Hypothalamus (tissue), 51 donors: Measurements from ENCODE around the gene C9.
"Not testable (repeated sequence)": the region's sequence is repeated elsewhere in the genome, so short reads cannot be mapped to it uniquely, and the experiment has no call there.

Source experiments
- DNase-seq, 51 donors: peaks; one replicate each; lab custom pipeline; 2025; lab: John Stamatoyannopoulos, UW

Gene C9

DNA sequence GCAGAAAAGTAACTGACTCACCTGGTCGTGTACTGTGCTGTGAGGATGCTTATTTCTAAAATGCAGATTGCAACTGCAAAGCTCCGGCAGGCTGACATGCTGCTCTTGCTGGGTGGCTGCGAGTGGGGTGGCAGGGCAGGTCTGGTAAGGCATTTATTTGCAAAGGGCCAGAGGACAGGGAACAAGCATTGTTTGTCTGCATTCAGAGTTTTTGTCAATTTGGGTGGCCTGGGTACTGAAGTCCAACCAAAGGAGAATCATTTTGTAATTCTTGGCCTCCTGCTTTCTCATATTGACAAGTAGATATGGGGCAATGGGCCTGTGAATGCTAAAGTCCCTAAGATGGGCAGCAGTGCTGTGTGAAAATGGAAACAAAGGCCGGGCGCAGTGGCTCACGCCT is at the start of gene C9:
Gene C9 (minus strand): TSS at position 129 of the 400 bp plus-strand sequence. CDS start 31 bp downstream, at position 98.
- no peak for DNase-seq

DNA sequence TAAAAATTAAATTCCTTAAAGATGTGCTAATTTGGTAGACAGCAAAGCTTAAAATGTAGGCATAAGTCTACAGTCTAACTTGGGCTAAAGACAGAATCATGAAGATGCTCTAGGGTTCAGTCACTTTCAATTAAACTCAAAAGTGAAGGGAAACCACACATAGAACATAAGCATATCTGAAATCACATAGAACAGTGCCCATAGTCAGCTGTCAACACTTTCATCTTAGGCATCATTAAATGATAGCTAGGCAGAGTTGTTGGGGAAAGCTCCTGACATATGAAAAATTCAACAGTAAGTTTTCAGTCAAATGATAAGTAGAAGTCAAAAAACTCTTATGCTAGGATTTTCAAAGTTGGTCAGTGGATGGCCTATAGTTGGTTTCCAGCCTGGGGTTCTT is 49.5 kb upstream of the C9 start:
- DNase-seq, result no peak

DNA sequence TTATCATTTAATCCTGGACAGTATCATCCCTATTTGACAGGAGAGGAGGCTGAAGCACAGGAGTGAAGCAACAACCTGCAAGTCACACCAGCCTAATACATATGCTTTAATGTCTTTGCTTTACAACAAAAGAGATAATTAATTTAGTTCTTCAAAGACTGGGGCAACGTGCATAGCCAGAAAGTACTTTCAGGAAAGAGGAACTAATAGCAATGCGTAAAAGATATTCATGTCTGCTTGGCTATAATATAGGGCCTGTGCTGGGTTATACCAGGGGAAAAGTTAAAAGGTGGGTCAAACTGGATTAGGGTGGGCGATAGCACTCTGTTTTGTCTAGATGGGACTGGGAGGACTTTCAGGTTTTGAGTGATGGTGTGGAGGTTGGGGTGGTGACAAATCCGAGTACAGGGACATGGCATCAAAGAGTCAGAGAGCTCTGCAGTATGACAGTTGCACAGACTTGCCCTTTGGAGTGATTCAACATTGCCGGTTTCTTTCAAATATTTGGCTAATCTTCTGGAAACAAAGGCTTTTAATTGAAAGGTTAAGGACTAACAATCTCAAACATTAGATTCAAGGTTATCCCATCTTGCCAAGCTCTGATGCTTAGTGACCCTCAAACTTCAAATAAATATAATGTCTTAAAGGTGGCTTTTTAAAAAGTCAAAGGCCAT is 48.6 kb upstream of the C9 start:
- DNase-seq, result no peak

DNA sequence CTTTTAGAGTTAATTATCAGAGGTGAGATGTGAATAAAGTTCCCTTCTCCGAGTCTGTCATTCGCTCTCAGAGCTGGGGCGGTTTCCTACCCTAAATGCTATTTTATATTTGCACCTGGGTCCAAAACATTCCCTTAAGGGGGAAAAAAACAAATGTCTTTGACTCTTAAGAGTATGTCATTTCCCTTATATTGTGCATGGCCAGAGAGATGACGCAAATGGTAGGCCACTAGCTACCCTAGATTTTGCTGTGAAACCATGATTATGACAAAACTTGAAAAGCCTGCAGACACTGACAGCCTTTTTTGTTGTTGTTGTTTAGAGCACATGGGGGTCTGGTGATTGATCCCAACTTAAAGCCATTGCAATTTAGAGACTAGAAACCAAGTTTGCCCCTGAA is 47.7 kb upstream of the C9 start:
- DNase-seq, result no peak

DNA sequence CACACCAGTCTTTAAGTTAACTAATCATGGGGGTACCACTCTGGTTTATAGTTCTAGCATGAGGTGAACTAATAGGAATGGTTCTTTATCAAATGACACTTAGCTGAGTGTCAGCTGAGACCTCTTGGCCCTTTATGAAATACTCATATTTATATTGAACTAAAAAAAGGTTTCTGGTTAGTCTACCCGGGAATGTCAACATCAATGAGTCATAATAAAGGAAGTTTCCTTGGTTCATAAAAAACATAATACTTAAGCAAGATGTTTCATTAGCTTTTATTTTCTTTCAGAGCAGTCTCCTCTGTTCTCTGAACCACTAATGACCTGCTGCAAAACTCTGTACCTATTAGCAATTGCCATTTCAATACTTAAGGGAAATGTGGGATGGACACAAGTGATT is 46.8 kb upstream of the C9 start:
- no peak for DNase-seq

DNA sequence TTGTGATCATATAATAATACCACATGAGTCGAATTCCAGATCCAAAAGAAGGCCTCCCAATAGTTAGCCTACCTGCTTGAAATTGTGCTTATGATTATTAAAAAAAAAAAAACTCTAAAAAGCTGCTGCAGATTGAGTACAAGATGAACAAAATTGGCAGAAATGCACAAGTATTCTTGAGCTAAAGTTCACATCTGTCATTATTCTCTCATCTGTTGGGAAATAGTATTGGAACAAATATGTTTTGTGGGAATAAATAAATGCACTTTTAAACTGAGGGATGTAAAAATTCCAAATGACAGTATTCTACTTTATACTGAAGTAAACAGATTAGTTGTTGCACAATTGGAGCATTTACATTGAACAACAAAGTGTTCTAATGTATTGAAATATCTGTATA is 44.7 kb upstream of the C9 start:
- DNase-seq, result no peak

DNA sequence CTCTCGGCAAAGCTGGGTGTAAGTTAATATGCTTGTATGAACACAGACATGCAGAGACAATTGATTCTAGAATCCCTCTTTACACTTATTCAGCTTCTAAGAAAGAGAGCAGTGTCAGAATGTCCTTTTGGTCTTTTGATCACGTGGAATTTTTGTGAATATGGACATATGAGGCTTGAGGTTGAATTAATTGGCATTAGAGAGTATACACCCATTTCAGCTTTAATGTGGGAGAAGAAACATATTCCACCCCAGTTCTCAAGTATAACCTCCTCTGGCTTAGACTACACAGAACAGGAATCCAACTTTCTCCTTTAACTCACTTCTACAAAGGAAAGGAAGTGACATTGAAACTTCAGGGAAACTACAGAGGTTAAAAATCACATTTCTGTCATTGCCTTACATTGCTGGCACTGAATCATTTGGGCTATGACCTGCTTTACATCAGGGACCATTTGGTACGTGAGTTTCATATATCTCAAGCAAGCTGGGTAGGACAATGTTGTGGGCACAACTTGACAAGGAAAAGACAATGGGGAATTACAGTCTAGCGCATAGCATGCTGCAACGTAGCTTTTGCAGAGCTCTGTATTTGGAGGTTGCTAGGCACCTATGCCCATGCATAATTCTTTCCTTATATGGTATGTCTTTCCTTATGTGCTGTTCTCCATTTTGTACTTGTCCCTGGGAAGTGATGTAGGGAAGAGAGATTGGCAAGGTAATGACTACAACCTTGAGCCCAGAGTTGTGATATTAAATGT is 41.0 kb upstream of the C9 start:
- DNase-seq, result no peak

DNA sequence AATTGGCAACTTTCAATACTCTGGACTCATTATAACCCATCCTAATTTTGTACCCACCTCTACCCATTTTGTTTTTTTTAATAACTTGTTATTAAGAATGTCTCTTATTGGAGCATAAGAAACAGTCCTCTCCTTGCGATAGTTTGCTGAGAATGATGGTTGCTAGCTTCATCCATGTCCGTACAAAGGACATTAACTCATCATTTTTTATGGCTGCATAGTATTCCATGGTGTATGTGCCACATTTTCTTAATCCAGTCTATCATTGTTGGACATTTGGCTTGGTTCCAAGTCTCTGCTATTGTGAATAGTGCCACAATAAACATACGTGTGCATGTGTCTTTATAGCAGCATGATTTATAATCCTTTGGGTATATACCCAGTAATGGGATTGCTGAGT is 39.5 kb upstream of the C9 start:
- not testable (repeated sequence) for DNase-seq

DNA sequence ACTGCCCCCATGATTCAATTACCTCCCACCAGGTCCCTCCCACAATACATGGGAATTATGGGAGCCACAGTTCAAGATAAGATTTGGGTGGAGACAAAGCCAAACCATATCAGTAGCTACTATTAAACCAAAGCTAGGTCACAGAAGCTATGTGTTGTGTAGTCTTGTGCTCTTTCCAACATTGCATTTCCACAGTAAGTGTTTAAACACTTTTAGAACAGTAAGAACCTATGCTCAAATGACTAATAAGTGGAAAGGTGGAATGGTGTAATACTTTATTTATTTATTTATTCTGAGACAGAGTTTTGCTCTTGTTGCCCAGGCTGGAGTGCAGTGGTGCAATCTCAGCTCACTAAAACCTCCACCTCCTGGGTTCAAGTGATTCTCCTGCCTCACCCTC is 37.8 kb upstream of the C9 start:
- DNase-seq, result not testable (repeated sequence)

DNA sequence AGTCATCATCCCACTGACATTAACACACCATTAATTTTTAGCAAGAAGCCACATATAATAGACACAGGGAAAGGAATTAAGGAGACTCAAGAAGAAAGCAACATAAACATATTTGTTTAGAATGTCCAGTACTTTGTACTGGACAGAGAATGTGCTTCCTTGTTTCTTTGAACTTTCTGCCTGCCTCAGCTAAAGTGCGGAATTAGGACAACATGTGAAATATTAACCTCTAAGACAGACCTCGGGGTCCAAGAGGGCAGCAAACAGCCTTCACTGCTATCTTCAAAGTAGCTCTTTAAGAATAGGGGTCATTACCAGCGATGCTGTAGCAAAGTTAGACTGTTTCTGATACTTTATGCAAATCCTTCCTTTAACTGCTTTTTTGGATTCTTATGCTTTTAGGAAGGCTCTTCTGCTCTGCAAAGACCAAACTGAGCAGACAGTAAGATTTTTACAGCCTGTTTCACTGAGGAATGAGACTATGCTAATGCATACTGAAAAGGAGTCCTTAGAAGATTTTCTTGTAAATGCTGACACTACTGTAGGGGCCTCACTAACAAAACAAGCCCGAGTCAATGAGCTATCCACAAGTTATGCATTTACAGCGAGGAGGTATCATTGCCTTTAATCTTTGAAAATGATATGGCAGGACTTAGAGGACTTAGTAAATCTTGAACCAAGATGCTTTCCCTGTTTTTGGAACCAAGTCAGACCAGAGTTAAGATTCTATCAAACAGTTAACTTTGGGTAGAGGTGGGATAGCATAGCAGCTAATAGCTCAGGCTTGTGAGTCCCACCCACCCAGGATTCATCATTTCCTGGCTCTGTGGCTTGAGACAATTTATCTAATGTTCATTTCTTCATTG is 36.7 kb upstream of the C9 start:
- no peak for DNase-seq

DNA sequence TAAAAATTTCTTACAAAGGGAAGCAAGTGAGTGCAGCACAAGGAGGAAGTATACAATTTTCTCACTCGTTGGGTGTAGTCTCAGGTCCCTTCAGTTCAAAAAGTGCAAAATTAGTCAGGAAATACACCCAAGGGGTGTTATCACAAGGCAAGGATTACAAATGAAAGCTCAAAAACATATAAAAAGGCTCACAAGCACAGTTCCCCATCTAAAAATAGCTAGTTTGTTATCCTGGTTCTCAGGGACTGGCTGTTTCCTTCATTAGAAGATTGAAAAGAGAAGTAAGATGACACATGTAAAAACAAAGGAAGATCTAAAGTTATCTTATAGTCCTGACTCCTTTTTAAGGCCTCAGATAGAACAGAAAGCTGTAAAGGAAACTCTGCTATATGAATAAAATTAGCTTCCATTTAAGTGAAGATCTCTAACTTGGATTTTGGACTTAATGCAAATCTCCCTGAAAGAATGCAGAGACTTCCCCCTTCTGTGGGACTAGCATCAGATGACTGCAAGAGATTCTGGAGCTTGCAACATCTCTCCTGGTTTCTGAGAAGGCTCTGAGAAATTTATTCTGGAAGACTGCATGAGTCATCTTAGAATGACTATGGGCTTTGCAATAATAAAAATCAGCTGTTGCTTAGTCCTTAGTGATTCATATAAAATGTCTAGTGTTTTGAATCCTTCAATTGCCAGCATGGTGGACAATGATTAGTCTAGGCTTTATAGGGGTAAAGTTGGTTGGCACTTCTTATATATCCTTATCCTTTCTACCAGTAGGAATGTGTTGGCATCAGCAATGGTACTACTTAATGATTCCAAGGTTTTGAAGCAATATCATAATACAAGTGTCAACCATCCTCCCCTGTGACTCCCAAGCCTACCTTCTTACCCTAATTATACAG is 35.1 kb upstream of the C9 start:
- peak in 1 of 51 donors; percentile 8 for DNase-seq

DNA sequence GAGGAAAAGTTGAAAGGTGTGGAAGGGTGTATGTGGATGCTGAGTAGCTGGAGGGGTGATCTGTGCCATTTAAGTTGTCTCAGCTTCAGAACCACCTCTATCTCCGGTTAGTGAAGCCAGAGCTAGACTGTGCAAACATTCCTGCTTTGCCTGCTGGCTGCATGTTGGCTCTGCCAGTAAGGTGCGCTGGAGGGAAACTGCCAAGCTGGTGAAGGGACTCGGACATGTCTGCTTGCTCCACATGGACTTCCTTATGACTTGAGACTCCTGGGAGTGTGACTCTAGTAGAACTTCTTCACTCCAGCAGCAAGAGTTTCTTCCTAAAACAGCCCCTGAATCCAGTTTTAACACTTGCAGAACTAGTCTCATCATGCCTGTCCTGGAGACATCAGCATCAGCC is 32.5 kb upstream of the C9 start:
- no peak for DNase-seq

DNA sequence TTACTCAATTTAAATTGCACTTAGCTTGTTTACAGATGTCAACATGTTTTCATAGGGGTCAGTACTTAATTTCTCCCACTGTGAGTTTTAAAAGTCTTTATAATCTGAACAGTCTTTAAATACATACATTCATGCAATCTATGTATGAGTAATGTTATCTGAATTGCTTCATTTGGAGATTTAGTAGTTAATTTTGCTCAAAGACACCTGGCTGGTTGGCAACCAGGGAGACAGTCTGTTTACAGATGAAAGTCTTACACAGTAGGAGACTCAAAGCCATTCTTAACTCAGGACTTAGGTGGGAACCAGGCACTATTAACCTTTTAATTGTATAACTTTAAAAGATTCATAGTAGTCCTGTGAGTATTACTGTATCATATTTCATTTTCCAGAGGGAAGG is 31.2 kb upstream of the C9 start:
- no peak for DNase-seq

DNA sequence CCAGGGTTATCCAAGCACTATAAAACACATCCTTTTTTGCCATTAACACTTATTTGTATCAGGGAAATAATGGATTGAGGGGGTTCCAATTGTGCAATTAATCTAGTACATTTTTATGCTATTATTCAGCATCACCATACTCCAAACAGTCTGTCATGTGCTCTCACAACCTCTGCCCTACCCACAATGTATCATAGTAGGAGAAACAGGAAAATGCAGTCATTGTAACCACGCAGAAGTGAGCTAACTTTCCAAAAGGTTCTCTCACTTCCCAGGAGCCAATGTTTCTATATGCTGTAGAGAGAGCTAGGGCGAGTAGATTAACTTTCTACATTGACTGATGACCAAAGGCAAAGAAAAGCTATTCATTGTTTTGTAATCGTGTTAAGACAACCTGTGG is 30.7 kb upstream of the C9 start:
- DNase-seq, result no peak

DNA sequence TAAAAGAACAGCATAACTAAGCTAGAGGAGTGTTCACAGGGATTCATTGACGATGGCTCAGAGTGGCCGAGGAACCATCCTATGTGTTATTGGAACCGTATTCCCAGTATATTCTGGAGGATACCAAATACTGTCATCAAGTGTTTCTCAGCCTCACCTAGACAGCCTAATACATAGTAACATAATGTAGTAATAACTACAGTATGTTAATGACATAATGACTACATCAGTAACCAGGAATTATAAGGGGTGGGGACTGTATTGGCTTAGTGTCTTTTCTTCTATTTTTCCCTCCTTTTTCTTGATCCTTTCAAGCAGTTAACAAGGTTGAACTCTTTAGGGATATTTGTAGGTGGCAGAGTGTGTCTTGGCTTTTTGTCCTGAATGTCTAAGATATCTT is 26.6 kb upstream of the C9 start:
- no peak for DNase-seq

DNA sequence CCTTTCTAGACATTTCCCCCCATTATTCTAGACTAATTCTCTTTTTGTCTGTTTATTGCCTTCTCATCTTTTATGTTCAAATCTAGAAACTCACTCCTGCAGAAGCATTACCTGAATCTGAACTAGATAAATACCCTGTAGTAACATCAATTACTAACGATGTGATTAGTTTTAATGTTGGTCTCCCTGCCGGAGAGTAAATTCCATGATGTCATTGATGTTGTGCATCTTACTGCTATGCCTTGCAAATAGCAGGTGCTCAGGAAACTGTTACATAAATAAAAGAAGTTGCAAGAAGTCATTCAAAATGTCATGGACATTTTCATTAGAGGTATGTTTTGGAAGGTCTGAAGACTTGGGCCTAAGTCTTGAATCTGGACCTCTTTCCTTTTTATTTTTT is 23.0 kb upstream of the C9 start:
- DNase-seq, result no peak

DNA sequence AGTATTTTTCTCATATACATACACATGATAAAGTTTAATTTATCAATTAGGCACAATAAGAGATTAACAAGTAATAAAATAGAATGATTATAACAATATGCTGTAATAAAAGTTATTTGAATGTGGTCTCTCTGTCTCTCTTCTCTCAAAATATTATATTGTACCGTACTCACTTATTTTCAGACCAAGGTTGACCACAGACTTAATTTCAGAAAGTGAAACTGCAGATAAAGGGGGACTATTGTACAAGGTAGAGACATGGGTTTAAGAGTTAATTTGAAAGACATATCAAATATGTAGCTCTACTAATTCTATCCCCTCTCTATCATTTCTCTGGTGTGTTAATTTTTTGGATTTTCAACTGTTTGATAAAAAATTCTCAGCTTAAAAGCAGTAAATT is 20.0 kb upstream of the C9 start:
- DNase-seq, result no peak

DNA sequence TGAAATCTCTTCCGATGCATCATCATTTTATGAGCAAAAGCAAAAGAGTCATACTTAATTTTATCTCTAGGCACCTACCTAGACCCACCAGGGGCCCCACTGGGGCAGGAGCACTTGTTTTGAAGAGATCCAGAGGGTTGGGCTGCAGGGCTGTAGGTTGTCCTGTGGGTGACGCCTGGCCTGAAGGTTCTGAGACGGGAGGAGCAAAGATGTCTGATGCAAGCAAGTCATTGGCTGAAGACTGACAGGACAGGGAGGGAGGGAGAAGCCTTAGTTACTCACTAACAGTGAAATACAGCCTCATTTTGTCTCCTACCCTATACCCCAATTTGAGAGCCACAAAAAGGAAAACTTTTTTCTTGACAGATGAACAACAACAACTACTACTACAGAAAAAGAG is 17.1 kb upstream of the C9 start:
- no peak for DNase-seq

DNA sequence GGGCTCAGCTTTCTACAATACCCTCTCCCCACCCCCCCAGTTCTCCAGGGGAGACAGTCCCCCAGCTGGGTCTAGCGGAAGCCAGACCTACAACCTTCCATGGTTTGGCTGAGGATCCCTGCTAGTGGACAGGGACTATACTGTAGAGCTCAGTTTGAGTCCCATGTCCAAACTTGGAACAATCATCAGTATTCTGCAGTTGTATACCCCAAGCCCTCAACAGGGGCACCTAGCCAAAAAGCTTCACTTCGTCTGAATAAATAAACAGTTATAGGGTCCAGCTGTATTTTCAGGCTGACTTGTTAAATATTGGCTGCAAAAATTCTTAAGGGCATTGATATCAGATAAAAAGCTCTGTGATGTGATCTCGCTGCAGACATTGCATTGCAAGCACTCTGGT is 15.4 kb upstream of the C9 start:
- DNase-seq, result peak in 8 of 51 donors; percentile 1 to 23 (median 6)

DNA sequence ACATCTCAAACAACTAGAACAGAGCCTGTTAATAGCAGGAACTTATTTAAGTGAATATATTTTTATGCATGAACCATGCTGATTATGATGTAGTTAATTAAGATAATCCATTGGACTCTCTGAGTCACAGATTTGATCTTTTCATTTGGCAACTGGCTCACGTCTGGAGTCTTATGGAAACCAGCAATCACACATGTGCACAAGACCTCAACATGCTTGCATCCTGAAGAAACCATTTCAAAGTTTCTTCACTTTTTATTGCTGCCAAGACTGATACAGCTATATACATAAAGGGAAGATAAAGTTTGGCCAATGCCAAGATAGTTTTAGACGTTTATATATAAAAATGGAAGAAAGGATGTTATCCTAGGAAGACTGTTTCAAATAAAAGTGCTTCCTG is 13.3 kb upstream of the C9 start:
- no peak for DNase-seq
